GM19324 (cell line): Measurements from ENCODE around the gene ZCCHC2.

Experiments used
- ATAC-seq: cut with Tn5 transposase; IDR thresholded peaks from one replicate; pipeline ENCODE4 v1.9.1; 2021; ENCODE audit warnings: mild to moderate bottlenecking, moderate library complexity; ENCODE audit not compliant: unreplicated experiment, low FRiP score

ZCCHC2 gene

DNA sequence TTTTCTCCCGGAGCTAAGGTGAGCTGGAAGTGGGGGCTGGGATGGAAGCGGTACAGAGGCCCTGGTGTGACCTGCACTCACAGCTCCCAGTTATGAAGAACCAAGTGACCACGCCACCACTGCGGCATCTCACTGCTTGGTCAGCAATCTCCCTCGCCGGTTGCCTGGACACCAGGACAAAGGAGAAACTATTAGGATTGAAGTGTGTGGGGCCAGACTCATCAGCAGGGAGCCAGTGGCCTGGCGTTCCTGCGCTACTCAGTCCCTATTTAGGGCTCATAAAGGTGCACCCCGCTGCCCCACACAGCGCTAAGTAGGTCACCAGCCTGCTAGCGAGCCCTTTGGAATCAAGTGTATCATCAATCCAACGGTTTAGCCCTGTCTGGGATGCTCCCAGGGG, 82.9 kb downstream of the ZCCHC2 start:
- no peak for ATAC-seq

DNA sequence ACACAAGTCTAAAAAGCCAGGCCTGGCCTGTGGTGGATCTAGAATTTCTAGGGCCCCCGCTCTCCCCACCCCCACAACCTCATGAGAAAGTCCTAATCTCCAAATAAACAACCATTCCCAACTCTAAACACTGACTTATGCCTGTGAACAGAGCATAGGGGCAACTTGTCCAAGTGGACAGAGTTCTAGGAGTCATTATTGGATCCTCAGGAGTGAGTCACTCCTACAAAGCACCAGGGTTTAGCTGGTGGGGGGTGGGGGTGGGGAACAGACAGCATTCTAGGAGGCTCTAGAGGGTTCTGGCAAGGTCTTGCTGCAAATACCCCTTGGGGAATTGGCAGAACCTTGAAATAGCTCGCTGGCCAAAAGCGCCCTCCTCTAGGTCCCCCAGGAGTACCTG, 83.3 kb downstream of the ZCCHC2 start:
- no peak for ATAC-seq

- no peak for ATAC-seq
These were observed 84.5 kb downstream of the ZCCHC2 start for GRCh38 chr18:62607302-62607701.

DNA sequence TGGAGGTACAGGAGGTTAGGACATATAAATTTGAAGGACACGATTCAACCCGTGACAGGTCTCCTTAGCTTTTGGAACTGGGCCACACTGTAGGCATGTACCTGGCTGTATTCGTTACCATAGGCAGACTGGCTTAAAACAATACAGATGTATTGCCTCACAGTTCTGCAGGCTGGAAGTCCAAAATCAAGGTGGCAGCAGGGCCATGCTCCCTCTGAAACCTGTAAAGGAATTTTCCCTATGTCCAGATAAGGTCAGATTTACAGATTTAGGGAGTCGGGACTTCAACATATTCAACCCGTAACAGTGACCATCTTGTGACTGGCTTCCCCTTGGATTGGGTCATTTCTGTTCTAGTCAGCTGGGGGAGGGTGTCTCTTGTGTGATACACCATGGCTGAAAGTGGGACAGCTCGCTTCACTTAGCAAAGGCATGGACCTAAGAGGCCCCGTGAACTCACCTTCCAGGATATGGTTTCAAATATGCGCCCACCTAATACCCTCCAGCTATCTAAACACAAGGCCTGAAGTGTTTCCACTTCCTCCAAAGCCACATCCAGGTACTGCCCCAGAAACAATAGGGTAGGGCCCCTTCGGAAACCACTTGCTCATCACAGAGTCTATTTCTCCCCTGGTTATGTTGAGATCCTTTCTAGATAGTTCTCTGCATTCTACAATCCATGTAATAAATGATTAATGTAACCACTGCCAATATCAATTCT, 85.0 kb downstream of the ZCCHC2 start:
- ATAC-seq, result no peak

DNA sequence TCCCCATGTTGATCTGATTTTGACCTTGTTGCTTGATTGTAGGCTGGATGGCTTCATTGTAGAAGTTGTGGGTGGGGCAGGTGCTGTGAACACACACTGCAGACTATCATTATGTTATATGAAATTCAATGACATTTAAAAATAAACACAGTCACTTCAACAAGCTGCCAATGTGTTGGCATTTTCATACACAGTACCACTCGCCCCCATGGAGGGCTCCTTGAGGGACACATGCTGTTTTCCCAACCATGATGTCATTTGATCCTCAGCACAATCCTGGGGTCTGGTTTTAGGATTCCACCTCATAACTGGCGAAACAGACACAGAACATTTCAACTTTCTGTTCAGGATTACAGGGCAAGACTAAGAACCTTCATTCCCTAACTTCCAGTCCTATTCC, 86.9 kb downstream of the ZCCHC2 start:
- no peak for ATAC-seq

DNA sequence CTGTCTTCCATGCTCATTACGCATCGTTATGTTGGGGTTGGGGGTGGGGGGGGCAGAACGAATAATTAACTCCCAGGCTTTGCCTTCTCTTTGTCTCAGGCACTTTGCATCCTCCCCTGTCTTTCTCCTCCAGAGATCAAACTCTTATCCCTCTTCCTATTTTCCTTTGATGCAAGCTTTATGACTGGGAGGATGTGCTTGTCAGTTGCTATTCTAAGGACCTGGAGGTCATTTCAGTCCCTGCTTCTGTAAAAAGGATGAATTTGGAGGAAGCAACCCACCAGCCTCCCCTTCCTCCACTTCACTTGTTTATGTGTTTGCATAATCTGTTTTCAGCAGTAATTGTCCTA, 87.5 kb downstream of the ZCCHC2 start:
- ATAC-seq, result no peak

DNA sequence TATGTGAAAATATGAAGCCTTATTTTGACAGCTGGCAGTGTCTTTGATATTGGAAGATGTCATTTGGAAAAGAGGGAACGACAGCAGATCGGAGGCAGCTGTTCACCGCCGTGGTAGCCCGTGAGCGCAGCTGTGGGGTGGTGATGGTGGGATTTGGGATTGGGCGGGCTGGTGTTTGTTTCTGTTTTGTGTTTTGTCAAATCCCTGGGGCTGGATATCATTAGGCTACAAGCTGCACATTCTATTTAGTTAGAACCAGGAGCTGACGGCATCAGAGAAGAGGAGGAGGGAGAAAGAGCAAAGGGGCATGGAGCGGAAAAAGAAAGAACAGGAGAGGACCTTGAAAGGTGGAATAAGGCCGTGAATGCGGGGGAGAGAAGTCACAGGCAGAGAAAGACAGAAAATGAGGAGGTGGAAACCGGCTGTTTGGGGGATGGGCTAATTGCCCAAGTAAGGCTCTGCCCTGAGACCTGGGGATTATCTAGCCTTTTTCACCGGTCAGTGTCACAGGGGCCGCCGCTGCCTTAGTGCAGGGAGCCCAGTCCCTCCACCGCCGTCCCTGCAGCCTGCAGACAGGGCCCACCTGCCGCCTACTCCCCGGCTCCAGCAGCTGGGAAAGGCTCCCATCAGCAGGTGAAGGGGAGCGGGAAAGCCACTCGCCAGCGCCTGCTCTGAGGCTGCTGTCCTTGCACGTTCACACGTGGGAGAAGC, 88.0 kb downstream of the ZCCHC2 start:
- ATAC-seq, result no peak

- no peak for ATAC-seq
These were observed 88.8 kb downstream of the ZCCHC2 start for GRCh38 chr18:62611453-62612288.

- no peak for ATAC-seq
These were observed 89.4 kb downstream of the ZCCHC2 start for GRCh38 chr18:62612289-62612645.

DNA sequence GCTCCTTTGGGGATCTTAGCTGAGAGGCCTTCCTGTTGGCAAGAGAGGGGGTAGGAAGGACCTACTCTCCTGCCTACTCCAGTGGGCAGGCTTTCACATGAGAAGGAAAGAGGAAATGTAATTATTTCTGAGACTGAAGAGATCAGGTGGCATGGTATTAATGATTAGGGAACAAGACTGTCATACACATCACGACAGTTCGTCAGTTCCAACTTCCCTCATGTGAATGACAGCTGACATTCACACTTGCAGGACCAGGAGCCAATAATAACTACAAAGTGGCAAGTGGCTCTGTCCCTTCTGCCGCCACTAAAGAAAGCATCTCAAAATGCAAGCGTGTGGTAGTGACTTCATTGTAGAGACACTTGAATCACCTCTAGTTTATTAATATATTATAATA, 90.0 kb downstream of the ZCCHC2 start:
- no peak for ATAC-seq

GRCh38 chr18:62614494-62614893, 91.7 kb downstream of the ZCCHC2 start:
- ATAC-seq, result no peak

DNA sequence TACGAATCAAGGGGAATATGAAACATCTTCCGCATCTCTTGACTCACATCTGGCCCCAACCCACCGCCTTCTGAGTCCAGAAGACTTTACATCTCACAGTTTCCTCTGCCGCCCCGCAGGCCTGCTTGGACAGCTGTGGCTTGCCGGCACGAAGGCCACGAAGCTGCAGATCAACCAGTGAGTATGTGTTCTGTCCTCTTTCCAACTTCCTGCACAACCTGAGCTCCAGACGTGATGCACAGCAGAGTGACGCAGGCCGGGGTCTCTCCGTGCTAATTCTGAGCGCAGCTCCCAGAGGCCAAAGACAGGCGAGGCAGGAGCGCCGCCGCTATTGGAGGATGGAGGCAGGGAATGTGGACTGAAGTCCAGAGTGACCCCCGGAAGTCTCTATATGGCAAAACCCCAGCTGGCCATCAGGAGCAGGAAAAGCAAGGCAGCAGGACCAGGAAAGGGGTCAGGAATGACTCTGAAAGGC, 93.5 kb downstream of the ZCCHC2 start:
- ATAC-seq, result no peak

GRCh38 chr18:62617793-62618591, 95.2 kb downstream of the ZCCHC2 start:
- no peak for ATAC-seq

DNA sequence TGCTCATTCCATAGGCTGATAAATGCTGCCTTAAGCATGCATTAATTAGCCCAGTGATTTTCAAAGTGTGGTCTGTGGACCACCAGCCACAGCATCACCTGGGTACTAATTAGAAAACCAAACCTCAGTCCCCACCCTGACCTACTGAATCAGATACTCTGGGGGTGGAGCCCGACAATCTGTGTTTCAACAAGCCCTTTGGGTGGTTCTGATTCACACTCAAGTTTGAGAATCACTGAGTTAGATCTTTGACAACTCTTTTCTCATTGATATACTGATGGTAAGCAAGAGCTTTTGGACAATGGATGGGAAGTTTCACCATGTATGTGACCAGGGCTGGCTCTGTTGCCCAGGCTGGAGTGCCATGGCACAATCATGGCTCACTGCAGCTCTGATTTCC, 95.9 kb downstream of the ZCCHC2 start:
- ATAC-seq, result no peak

DNA sequence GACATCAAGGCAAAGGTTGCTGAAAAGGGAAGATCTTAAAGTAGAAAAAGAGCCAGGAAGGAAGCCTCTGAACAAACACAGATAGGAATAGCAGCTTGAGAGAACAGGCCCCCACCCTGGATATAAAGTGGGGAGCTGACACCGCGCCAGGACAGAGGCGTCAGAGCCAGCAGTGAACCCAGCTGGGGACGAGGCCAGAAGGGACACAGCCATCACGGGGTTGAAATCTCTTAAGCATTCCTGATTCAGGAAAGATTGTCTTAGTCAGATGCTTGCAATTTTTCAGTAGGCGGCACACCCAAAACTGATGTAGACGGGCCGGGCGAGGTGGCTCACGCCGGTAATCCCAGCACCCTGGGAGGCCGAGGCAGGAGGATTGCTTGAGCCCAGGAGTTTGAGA, 98.7 kb downstream of the ZCCHC2 start:
- no peak for ATAC-seq

DNA sequence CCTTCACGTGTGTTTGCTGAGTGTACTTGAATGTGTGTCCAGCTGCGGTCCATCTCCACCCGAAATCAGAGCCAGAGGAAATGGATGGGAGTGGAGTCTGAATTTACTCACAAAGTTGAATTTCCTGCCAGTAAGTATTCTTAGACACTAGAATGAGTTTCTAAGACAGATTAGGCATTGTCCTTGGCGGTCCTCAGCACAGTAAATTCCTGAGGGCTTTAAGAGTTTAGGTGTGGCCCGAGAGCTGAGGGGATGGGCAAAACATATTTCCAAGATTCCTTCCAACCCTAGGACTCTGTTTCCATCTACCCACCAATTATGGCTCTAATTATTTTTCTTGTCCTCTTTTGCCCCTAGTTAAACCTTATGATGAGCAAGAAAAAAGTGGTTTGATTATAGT, 102.2 kb downstream of the ZCCHC2 start:
- no peak for ATAC-seq
